CD4-positive, alpha-beta T cell treated with Interleukin-12 subunit alpha and Interleukin-12 subunit beta, for 1 hour (primary cell): ENCODE data around the gene MAP4.
"Not testable (repeated sequence)": the region's sequence is repeated elsewhere in the genome, so short reads cannot be mapped to it uniquely, and the experiment has no call there.

Experiments
- DNase-seq: peaks from one replicate; pipeline ENCODE4 v3.0.0-alpha.2; 2020

Gene MAP4

DNA sequence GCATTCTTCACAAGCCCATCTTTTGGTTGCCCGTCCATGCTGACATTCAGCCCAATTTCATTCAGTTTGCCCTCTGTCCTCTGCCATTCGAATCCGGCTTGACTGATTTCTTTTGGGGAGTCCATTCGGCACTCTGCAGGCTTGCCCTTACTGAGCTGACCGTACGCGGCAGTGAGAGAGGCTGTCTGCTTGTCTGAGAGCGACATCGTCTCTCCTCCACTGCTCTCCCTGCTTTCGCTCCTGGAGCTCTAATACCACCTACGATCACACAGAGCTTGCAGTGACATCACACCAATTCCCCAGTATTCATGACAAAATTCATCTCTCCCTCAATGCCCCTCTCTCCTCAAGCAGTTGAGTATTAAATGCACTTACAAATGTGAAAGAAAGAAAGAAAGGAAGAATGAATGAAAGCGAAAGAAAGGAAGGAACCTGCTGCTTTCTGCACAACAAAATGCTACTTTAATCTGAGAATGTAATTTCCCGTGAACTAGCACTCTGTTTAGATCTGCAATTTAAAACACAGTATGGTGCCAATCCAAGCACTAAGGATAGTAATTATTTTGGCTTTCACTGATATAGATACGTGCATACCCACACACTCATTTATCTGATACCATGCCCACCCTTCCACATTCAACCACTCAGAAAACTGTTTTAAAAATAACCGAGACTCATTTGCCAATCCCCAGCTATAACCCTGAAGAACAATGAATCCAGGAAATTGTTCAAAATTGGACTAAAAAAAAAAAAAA is 123.8 kb downstream of the MAP4 start:
- no peak for DNase-seq

DNA sequence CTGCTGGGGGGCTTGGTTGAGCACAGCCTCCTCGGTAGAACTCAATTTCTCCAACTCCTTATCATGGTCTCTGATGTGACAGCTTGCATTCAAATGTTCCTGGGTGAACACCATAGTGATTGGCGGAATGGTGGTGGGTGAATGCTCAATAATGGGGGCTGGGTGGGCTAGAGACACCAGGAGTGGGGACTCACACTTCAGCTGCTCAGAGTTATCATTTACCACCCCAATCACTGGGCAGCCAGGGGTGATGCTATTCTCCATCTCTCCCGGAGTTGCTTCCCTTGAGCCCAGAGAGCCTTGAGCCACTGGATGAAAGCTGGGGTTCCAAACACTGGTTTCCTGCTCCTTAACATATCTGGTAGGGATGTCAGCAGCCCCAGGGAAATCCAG is 124.6 kb downstream of the MAP4 start:
- DNase-seq: no peak

DNA sequence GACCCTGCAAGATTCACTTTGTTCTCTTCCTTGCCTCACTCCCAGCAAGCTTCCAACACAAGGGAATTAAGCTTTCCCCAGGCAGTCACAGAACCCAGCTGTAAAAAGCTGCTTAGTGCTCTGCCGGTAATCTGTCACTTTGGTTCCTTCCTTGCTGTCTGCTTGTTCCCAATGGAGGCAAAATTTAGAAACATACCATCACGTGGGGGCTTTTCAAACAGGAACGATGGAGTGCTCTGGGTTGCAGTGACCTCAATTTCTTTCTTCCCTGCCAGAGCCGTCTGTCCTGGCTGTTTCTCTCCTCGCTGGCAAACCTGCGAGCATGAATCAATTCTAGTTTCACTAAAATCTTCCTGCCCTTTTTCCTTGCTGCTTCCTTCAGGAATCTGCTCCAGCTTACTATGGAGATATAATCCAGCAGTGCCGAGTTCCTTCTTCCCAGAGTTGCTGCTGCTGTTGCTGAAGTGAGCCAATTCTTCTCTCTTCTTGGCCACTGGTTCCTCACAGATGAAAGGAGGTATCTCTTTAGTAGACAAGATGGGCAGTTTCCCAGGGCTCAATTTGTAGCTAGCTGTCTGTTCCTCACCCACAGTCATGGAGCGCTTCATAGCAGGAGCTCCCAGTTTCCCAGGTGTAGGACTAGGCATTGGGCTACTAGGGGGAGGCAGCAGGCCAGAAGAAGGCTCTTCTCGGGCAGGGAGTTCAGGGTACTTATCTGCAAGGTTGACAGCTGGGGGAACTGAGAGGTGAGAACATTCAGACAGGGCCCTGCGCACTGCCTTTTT is 125.2 kb downstream of the MAP4 start:
- DNase-seq: no peak

DNA sequence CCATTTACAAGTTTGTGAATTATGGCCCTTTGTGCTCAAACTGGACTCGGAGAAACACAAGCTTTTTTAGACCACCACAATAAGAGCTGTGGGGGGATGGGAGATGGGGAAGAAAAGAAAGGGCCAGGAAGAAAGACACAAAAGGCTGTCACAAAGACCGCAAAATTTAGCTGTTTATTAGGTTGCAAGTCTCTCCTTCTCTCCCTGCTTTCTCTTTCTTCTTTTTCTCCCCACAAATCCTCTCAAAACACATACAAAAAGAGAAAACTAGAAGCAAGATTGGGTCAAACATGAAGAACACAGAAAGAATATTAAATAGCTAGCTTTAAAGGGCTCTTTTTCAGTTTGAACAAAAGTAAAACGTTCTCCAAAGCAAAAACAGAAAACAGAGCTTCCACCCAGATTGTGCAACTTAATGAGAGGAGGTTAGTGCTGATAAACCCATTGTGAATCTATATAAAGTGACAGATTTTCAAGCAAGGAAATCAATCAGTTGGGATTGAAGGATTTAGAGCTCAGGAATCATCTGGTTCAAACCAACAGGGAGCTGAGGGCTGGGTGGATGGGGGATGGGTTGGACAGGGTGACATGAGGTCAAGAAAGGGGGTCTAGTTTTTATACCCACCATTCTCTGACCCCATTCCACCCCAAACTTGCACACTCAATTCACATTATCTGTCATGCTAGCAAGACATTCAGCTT is 125.9 kb downstream of the MAP4 start:
- no peak for DNase-seq

- DNase-seq: no peak
These were observed 127.0 kb downstream of the MAP4 start for GRCh38 chr3:47888986-47889757.

DNA sequence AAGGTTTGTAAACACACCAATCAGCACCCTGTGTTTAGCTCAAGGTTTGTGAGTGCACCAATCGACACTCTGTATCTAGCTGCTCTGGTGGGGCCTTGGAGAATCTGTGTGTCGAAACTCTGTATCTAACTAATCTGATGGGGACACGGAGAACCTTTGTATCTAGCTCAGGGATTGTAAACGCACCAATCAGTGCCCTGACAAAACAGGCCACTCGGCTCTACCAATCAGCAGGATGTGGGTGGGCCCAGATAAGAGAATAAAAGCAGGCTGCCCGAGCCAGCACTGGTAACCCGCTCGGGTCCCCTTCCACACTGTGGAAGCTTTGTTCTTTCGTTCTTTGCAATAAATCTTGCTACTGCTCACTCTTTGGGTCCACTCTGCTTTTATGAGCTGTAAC is 128.2 kb downstream of the MAP4 start:
- not testable (repeated sequence) for DNase-seq

DNA sequence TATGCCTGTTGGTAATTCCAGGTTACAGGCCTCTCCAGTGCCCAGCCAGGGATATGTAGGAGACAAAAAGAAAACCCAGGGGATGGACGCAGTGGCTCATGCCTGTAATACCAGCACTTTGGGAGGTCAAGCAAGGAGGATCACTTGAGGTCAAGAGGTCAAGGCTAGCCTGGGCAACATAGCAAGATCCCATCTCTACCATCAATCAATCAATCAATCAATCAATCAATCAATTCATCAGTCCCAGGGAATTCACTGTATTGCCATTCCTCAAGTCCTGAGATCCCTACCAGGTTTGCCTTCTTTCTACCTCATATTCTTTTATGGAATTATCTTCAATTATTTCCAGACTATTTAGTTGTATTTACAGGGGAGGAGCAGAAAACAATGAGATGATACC is 131.0 kb downstream of the MAP4 start:
- DNase-seq: no peak

GRCh38 chr3:47884603-47885002 is 131.6 kb downstream of the MAP4 start:
- no peak for DNase-seq

GRCh38 chr3:47882338-47882737 is 133.9 kb downstream of the MAP4 start:
- DNase-seq: no peak

DNA sequence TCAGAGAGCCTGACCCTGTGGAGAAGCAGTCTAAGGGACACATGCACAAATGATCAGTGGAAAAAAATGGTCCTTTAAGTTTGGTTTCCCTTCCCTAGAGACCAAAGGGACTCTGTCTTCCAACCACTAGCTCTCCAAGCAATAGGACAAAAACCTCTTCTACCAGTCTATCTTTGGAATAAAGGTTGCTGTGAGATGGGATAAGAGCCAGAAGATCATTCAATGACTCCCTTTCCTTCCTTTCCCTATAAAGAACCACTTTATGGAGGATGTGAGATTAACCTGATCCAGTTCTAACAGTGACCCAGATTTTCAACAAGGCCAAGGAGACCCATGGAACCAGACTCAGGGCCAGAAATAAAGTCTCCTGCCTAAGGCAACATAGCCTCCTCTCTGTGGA is 138.5 kb downstream of the MAP4 start:
- DNase-seq: no peak

DNA sequence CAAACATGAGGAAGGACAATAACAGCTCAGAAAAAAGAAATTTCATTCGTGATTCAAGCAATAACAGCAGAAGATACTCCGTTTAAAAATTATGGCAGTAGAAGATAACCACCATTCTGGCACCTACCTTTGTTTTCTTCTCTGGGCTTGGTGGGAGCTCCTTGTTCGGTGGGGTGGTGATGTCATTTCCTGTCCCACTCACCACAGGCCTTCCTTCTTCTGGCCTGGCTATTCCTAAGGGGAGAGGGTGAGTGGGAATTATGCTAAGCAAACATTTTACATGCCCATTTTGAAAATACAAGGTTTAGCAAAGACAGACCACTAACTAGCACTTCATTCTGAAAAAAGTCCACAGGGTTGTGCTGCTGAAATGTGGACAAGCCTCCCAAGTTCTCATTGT is 138.9 kb downstream of the MAP4 start:
- DNase-seq: no peak

DNA sequence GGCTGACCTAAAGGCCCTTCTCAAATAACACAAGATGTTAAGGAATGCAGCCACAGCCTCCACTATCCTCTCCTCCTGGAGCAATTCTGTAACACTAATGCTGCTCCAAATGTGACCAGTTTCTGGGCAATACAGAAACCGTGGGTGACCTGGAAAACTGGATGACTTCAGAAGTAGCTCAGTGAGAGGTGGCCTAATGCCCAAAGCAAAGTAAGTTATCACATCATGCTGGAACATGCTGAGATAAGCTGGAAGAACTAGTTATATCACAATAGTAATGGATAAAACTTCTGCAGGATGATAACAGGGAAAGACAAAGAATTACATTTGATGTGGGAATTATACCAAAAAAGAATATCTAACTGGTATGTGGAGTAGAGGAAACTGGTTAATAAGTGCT is 141.3 kb downstream of the MAP4 start:
- no peak for DNase-seq

GRCh38 chr3:47874438-47874837 is 141.8 kb downstream of the MAP4 start:
- DNase-seq: no peak

DNA sequence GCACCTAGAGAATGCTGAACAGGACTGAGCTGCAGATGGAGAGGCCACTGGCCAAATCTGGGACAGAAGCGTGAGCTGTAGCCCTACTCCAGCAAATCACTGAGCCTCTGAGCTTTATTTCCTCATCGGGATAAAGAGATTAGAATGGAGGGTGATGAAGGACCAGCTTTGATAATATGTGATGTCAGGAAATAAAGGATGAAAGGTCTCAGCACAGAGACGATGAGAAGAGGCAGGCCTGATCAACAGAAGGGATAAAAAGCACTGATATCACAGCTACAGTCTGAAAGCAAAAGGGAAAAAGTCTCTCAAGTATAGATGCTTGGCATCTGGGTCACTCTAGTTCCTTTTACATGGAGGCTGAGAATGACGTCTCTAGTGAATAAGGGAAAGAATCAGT is 143.3 kb downstream of the MAP4 start:
- no peak for DNase-seq

DNA sequence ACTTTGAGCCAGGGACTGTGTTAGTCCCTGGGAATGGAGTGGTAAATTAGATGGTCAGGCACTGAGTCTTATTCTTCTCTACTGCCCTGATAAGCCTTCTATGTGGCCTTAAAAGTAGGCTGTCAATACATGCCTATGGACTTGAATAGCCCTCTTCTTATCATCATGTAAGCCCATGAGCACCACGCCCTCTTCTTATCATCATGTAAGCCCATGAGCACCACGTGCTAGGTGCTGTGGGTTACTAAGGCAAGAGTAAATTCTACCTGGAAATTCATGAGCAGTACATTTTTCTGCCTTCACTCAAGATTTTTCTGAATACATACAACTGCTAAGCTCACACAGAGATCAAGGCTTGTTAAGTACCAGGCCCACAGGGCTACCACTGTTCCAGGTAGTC is 144.8 kb downstream of the MAP4 start:
- no peak for DNase-seq

DNA sequence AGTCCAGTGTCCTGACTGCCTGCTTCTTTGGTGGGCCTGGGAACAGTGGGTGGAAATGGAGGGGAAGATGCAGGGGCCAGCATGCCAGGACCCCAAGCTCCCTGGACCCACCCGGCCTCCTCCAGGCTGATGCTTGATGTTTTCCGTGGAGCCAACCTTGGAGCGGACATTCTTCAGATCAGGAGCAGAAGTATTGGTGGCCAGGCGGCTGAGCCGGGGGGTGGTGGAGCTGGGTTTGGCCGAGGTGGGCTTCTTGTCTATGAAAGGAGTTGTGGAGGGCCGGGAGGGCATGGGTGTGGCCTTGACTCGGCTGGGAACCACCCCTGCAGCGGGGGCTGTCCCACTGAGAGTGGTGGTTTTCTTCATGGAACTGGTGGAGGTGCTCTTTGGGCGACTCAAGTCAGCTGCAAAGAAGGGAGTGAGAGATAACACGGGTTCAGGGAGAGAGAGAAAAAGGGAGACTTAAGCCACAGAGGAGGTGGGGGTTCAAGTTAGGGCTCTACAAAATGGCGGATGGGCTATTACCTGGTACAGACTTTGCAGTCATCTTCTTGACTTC is 145.4 kb downstream of the MAP4 start:
- no peak for DNase-seq

GRCh38 chr3:47870156-47870555 is 146.1 kb downstream of the MAP4 start:
- no peak for DNase-seq

DNA sequence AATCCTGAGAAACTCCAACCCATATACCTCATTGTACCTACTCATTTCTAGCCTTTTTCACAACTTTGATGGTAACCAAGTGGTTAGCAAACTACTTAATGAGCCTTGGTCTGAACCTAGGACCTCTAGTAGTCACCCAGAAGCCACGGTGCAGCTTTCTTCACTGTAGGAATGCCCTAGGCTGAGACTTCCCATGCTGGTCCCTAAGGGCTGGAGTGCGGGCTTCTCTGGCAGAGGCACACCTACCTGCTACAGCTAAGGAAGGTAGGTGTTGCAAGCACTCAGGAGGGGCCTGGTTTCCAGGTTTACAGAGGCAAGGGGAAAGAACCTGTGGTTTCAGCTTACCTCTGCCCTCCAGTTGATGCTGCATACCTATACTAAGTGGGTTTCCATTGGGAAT is 147.9 kb downstream of the MAP4 start:
- DNase-seq: no peak

DNA sequence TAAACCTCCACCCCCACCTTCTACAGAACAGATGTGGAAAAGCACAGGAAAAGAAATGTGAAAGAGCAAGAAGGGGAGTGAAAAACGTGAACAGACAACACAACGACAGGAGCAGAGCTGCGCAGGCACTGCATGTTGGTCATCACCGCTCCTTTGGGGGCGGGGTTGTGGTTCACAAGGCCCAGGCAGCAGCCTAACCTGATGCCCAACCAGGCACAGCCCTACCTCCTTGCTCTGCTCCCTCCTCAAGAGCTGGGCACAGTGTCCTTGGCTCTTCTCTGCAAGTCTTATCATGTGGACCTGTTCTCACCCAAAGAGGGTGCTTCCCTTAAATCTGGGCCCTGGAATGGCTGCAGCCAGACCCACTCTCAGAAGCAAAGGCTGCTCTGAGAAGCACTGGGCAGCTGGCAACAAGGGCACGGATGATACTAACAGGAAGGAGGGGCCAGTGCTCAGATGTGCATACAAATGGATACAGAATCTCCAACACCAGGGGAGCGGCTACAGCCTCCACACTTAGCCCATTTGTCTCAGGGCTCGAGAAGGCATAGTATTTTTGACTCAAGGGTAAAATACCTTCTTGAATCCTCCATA is 148.7 kb downstream of the MAP4 start:
- DNase-seq: no peak

- DNase-seq: no peak
These were observed 151.0 kb downstream of the MAP4 start for GRCh38 chr3:47865192-47865591.

GRCh38 chr3:47863391-47864128 is 152.7 kb downstream of the MAP4 start:
- no peak for DNase-seq
